Large intestine (tissue), 3 donors: ENCODE results near the gene WWP2. TPM values are rescaled to one million over a fixed set of nuclear protein-coding genes. Genes with fewer than 3 reads are reported as not detected.

ENCODE experiments used
- DNase-seq, 2 donors: peaks; one replicate each; pipeline versions ENCODE4 v3.0.0 to v3.0.0-alpha.2; 2013
- H3K27ac ChIP-seq: one replicate; pipeline ENCODE4 v1.5.1; 2013; ENCODE audit warnings: low read length
- H3K27me3 ChIP-seq: 2 replicates; pipeline ENCODE4 v1.6.1; 2013; ENCODE audit warnings: low read length; ENCODE audit not compliant: control insufficient read depth, insufficient read depth
- H3K36me3 ChIP-seq: 2 replicates; pipeline ENCODE4 v1.6.1; 2013; ENCODE audit warnings: low read length; ENCODE audit not compliant: control insufficient read depth, insufficient read depth
- H3K4me1 ChIP-seq: one replicate; pipeline ENCODE4 v1.6.1; 2013; ENCODE audit warnings: low read length; ENCODE audit not compliant: control insufficient read depth, insufficient read depth
- H3K4me3 ChIP-seq: one replicate; pipeline ENCODE4 v1.5.1; 2013; ENCODE audit warnings: low read length
- H3K9me3 ChIP-seq: one replicate; pipeline ENCODE4 v1.6.1; 2013; ENCODE audit warnings: mild to moderate bottlenecking, low read depth, low read length, moderate library complexity; ENCODE audit not compliant: control insufficient read depth
- WGBS: methylation state at CpG from one replicate; pipeline ENCODE4 v1.1.5; 2013; ENCODE audit warnings: low lambda C conversion rate; ENCODE audit not compliant: insufficient coverage; 5-methylcytosine and 5-hydroxymethylcytosine counted together
- polyA plus RNA-seq: library from polyadenylated mRNA; unstranded; fragments of 120-200 nt; gene quantifications from one replicate; pipeline ENCODE4 v1.2.1, GENCODE V29; 2013

WWP2 gene
- polyA plus RNA-seq, 1 donor, result 40.4 TPM

DNA sequence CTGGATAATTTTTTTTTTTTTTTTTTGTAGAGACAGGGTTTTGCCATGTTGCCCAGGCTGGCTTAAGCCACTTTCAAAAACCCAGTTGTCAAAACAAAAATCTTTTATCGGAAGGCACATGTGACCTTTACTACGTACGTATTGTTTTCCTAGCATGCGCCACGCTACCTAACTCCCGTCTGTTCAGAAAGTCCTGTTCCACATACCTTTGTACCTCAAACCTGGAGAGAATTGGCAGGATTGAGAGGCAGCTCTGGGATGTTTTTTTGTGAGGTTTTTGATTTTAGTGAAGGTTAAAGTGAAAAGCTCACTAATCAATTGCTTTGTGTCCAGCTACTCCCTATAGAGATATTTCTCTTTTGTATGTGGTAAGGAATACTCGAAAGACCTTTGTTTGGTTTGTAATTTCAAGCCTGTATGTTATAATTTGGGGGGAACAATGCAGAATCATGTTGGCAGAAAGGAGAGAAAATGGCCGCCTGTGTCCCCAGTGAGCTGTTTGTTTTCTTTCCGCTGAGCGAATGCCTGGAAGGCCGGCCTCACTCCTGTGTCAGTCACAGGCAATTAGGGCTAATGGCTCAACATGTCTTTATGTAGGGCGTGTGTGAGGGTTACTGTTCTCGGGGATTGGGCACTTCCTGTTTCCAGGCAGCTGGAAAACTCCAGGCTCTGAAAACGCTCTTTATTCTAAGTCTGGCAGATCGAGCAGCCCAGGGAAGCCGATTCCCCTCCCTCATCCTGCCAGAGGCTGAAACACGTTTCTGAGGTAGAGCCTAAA lies 128.2 kb downstream of the WWP2 start:
- peak; percentile 33 to 55 for DNase-seq
- 80% methylated on average over 1 of the region's 17 CpGs for WGBS

DNA sequence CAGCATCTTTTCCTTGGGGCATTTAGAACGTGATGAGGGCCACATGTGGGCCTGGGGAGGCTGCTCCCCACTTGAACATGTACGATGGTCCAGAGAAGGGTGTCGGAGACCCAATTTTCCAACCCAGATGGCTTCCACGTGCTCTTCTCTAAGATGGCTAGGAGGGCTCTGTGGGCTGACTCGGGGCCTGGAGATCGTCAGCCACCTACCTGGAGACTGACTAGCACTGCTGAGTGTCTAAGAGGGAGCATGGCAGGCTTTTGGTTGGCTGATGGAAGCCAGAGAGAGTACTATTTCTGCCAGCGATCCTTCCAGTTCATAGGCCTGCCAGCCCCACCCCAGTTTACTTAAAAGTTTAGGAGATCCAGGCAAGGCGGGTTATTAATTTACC lies 128.8 kb downstream of the WWP2 start:
- Histone ChIP-seq H3K9me3 (no peaks in the 10 kb centered on the region), H3K4me3 (no peak overlapping the region), H3K27ac (peak overlapping the region; percentile 57), H3K4me1 (no peaks in the 10 kb centered on the region), H3K36me3 (peaks cover 30% of the 10 kb centered on the region), H3K27me3 (no peaks in the 10 kb centered on the region)
- DNase-seq, result no peak
- WGBS, result no CpG with 5 or more reads among the region's 8 CpGs

More for the DNA sequence above, 128.2 kb downstream of the WWP2 start:
- H3K4me3 ChIP-seq, result no peak overlapping the region
- peaks cover 26% of the 10 kb centered on the region for H3K36me3 ChIP-seq
- no peaks in the 10 kb centered on the region for H3K9me3 ChIP-seq
- no peaks in the 10 kb centered on the region for H3K27me3 ChIP-seq
- peak overlapping the region; percentile 57 for H3K27ac ChIP-seq
- H3K4me1 ChIP-seq, result no peaks in the 10 kb centered on the region

DNA sequence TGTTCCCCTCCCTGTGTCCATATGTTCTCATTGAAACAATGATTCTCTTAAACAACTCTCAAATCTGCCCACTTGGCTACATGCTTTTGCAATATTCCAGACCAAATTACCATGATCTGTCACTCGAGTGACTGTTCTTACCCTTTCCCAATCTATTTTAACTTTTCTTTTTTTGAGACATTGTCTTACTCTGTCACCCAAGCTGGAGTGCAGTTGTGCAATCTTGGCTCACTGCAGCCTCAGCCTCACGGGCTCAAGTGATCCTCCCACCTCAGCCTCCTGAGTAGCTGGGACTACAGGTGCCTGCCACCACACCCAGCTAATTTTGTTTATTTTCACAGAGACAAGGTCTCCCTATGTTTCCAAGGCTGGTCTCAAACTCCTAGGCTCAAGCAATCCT lies 130.2 kb downstream of the WWP2 start:
- Histone ChIP-seq H3K9me3 (no peaks in the 10 kb centered on the region), H3K27ac (no peak overlapping the region), H3K36me3 (peaks cover 30% of the 10 kb centered on the region), H3K4me3 (no peak overlapping the region), H3K4me1 (no peaks in the 10 kb centered on the region), H3K27me3 (no peaks in the 10 kb centered on the region)
- whole genome bisulfite sequencing, result 100% methylated on average over 1 of the region's 2 CpGs
- no peak for DNase-seq

DNA sequence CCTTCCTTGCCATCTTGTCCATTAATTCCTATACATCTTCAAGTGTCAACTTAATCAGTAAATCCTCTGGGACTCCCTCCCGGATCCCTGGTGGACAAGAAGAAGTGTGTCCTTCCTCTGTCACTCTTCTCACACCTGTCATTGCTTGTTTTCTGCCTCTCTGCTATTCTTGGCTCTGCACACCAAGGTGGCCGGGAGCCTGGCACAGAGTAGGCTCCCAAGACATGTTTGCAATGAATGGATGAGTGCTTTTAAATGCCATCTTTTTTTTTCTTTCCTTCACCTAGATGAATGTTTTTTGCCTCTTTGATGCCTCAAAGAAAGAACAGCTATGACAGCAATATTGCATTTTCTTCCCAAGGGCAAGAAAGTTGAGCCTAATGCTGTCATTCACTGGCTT lies 131.0 kb downstream of the WWP2 start:
- peaks cover 27% of the 10 kb centered on the region for H3K36me3 ChIP-seq
- no CpG with 5 or more reads among the region's 2 CpGs for WGBS
- no peak overlapping the region for H3K4me3 ChIP-seq

DNA sequence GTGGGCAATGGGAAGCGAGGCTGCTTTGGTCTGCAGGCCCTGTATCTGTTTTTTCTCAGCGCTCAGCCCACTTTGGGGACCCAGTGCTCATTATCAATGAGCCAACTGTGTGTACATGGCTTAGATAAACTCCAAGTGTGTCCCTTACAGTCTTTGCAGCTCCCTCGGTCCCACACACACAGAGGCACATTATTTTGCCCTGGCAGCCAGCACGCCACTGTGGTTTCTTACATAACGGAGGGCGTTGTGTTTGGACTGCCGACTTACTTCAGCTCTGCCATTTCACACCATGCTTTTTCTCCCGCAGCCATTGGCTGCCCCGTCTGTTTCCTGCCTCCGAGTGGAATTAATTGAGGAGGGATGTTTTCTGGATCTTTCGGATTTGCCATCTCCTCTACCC lies 132.5 kb downstream of the WWP2 start:
- no peak overlapping the region for H3K27ac ChIP-seq
- no CpG with 5 or more reads among the region's 11 CpGs for WGBS
- no peaks in the 10 kb centered on the region for H3K9me3 ChIP-seq
- no peaks in the 10 kb centered on the region for H3K4me1 ChIP-seq
- peaks cover 11% of the 10 kb centered on the region for H3K36me3 ChIP-seq
- H3K27me3 ChIP-seq, result no peaks in the 10 kb centered on the region
- no peak for DNase-seq
- H3K4me3 ChIP-seq, result no peak overlapping the region

More for the DNA sequence above, 131.0 kb downstream of the WWP2 start:
- DNase-seq, result no peak
- H3K27ac ChIP-seq, result no peak overlapping the region
- H3K9me3 ChIP-seq, result no peaks in the 10 kb centered on the region
- no peaks in the 10 kb centered on the region for H3K27me3 ChIP-seq
- no peaks in the 10 kb centered on the region for H3K4me1 ChIP-seq

DNA sequence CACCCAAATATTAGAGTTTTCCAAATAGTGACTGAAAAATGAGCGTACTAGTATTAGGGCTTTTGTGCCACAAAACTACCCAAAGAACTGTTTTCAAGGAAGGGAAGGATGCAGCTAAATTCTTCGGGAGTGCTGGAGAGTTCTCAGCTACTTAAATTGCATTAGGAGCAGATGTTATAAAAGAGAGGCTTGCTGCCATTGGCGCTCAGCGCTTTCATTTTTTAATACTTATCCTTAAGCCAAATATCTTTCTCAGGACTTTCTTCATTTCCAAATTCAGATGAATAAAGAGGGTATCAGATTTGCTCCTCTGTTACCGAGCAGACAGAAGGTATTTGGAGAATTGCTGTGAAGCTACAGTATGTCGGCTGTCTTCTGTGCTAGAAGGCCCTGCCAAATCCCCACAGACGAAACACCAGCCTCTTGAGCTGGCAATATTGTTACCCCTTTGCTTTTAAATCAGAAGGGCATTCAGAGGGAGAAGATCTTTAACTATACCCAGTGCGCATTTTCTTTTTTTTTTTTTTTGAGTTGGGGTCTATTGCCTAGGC lies 141.8 kb downstream of the WWP2 start:
- no peak overlapping the region for H3K27ac ChIP-seq
- no CpG with 5 or more reads among the region's 8 CpGs for WGBS
- DNase-seq, result no peak

DNA sequence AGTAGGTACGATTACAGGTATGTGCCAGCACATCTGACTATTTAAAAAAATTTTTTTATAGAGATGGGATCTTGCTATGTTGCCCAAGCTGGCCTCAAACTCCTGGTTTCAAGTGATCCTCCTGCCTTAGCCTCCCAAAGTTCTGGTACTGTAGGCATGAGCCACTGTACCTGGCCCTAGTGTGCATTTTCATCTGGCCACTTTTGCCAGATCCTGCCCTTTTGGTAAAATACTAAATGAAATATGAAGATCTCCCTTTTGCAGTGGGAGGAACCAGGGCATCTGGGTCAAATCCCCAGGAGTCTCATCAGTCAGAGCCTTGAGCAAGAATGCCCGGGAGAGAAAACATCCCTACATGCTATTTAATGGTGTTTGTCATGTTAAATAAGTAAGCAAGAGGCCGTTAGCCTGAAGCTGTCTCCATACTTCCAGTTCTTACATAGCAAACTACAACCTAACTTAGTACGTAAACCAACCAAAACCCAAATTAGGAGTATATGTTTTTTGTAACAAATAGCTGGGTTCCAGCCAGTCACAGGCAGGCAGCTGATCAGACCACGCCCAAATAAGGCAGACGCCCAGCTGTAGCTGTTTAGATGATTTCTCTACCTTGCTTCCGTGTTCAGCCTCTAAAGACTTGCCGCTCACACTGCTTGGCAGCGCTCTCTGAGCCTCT lies 142.5 kb downstream of the WWP2 start:
- no peak for DNase-seq
- Histone ChIP-seq H3K4me1 (no peaks in the 10 kb centered on the region), H3K36me3 (peaks cover 26% of the 10 kb centered on the region), H3K9me3 (no peaks in the 10 kb centered on the region), H3K27me3 (no peaks in the 10 kb centered on the region), H3K27ac (no peak overlapping the region), H3K4me3 (no peak overlapping the region)
- no CpG with 5 or more reads among the region's 9 CpGs for WGBS

More for the DNA sequence above, 141.8 kb downstream of the WWP2 start:
- no peaks in the 10 kb centered on the region for H3K4me1 ChIP-seq
- no peaks in the 10 kb centered on the region for H3K27me3 ChIP-seq
- no peaks in the 10 kb centered on the region for H3K9me3 ChIP-seq
- H3K36me3 ChIP-seq, result peaks cover 21% of the 10 kb centered on the region
- no peak overlapping the region for H3K4me3 ChIP-seq

DNA sequence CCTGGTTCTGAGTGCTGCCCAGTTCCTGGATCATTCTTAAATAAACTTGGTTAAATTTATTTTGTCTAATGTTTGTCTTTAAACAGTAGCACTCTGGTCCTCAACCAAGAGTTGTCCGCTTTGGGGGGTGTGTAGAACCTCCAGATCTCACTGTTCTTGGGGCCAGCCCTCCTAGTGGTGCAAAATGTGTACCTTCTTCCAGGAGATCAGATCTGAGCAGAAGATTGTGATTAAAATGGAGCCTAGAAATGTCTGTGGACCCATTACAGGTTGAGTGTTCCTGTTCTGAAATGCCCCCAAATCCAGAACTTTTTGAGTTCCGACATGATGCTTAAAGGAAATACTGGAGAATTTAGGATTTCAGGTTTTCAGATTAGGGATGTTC lies 143.0 kb downstream of the WWP2 start:
- H3K4me1 ChIP-seq, result no peaks in the 10 kb centered on the region
- peaks cover 26% of the 10 kb centered on the region for H3K36me3 ChIP-seq
- H3K27me3 ChIP-seq, result no peaks in the 10 kb centered on the region
- no peak overlapping the region for H3K4me3 ChIP-seq
- no peaks in the 10 kb centered on the region for H3K9me3 ChIP-seq
- DNase-seq, result no peak
- WGBS, result no CpG with 5 or more reads among the region's 2 CpGs
- no peak overlapping the region for H3K27ac ChIP-seq

DNA sequence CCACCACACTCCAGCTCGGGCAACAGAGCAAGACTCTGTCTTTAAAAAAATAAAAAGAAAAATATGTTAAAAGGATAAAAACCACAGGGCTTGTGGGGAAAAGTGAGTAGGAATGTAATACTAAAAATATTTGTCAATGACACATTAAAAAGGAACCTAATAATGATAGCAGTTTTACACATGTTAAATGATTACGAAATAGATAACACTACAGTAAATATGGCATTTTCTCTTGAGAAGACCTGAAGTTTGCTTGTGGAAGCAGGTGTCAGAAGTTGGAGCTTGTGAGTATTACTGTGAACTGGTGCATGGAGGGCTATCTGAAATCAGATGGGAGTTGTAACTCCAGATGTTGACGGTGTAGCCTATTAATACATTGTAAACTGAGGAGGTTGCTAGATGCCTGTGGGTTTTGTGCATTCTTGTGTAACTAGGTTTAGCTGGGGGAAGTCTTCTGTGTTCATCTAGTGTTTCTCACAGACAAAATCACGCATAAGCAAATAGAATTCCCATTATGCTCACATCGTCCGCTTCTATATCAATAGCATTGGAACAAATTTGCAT lies 144.8 kb downstream of the WWP2 start:
- WGBS, result 100% methylated on average over 4 of the region's 6 CpGs
- no peak for DNase-seq
- H3K9me3 ChIP-seq, result no peaks in the 10 kb centered on the region
- H3K4me3 ChIP-seq, result no peak overlapping the region
- H3K36me3 ChIP-seq, result peaks cover 29% of the 10 kb centered on the region
- H3K27ac ChIP-seq, result no peak overlapping the region
- no peaks in the 10 kb centered on the region for H3K4me1 ChIP-seq
- H3K27me3 ChIP-seq, result no peaks in the 10 kb centered on the region

DNA sequence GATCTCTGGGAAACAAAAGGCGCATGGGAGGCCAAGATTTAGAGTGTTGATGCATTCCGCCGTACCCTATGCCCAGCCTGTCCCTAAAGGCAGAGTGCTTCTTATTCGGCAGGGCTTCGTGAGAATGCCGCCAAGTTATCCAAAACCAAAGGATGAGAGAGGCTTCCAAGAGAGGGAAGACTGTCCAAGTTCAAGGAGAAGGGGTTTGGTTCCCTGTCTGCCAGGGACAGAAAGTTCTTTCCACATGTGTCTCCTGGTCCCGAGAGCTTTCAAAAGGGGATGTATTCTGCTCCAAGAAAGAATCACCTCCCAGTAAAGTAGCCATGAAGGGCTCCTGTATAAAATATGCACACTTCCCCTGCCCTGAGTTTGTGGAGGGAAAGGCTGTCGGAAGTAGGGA lies 146.9 kb downstream of the WWP2 start:
- Histone ChIP-seq H3K36me3 (peaks cover 17% of the 10 kb centered on the region), H3K27ac (no peak overlapping the region), H3K4me3 (no peak overlapping the region), H3K27me3 (no peaks in the 10 kb centered on the region), H3K4me1 (no peaks in the 10 kb centered on the region), H3K9me3 (no peaks in the 10 kb centered on the region)
- WGBS, result no CpG with 5 or more reads among the region's 8 CpGs
- DNase-seq, result no peak
